Parathyroid adenoma (tissue), 2 donors: ENCODE measurements around the gene IFNLR1.
"Not testable (repeated sequence)": the region's sequence is repeated elsewhere in the genome, so short reads cannot be mapped to it uniquely, and the experiment has no call there.

Experiments
- H2AFZ ChIP-seq: fragments of 300-600 bp; sonication (generic); one replicate; pipeline ENCODE4 v1.7.0; 2017; ENCODE audit warnings: antibody characterized with exemption, mild to moderate bottlenecking
- H3K27ac ChIP-seq: fragments of 300-600 bp; sonication (generic); one replicate; pipeline ENCODE4 v1.7.0; 2017
- H3K27me3 ChIP-seq: fragments of 300-600 bp; sonication (generic); one replicate; pipeline ENCODE4 v1.7.0; 2017; ENCODE audit warnings: low read length; ENCODE audit not compliant: control insufficient read depth, insufficient read depth
- H3K36me3 ChIP-seq: fragments of 300-600 bp; sonication (generic); one replicate; pipeline ENCODE4 v1.7.0; 2017; ENCODE audit warnings: low read length; ENCODE audit not compliant: control insufficient read depth, insufficient read depth
- H3K4me1 ChIP-seq: fragments of 300-600 bp; sonication (generic); one replicate; pipeline ENCODE4 v1.7.0; 2017; ENCODE audit warnings: control low read depth
- H3K4me2 ChIP-seq: fragments of 300-600 bp; sonication (generic); one replicate; pipeline ENCODE4 v1.7.0; 2017; ENCODE audit warnings: low read length
- H3K4me3 ChIP-seq: fragments of 300-600 bp; sonication (generic); one replicate; pipeline ENCODE4 v1.7.0; 2017; ENCODE audit warnings: low read depth, low read length
- H3K79me2 ChIP-seq: fragments of 300-600 bp; sonication (generic); one replicate; pipeline ENCODE4 v1.7.0; 2017; ENCODE audit warnings: control low read depth
- H3K9ac ChIP-seq: fragments of 300-600 bp; sonication (generic); one replicate; pipeline ENCODE4 v1.7.0; 2017; ENCODE audit warnings: mild to moderate bottlenecking
- H3K9me3 ChIP-seq: fragments of 300-600 bp; sonication (generic); one replicate; pipeline ENCODE4 v1.7.0; 2017; ENCODE audit warnings: low read length; ENCODE audit not compliant: control insufficient read depth
- TF ChIP-seq, protein P1 (sequence below): fragments of 300-600 bp; sonication (generic); IDR thresholded peaks from one replicate; pipeline ENCODE4 v1.7.0; 2017; ENCODE audit warnings: antibody characterized with exemption, mild to moderate bottlenecking
- donor health status: primary hyperparathyroidism.

The IFNLR1 gene

DNA sequence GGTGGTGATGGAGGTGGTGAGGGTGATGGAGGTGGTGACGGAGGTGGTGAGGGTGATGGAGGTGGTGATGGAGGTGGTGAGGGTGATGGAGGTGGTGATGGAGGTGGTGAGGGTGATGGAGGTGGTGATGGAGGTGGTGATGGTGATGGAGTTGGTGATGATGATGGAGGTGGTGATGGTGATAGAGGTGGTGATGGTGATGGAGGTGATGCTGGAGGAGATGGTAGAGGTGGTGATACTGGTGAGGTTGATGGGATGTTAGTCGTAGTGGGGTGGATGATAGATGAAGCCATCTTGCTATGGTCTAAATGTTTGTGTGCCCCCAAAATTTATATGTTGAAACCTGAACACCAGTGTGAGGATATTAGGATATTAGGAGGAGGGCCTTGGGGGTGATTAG, 25.3 kb upstream of the IFNLR1 start:
- Histone ChIP-seq H3K27ac (no peak overlapping the region), H3K9ac (no peak overlapping the region), H3K4me3 (no peak overlapping the region), H3K27me3 (no peaks in the 10 kb centered on the region), H3K4me1 (no peaks in the 10 kb centered on the region), H3K4me2 (no peak overlapping the region), H3K79me2 (no peaks in the 10 kb centered on the region), H3K9me3 (no peaks in the 10 kb centered on the region), H2AFZ (no peak overlapping the region), H3K36me3 (no peaks in the 10 kb centered on the region)
- TF ChIP-seq, protein P1, sequence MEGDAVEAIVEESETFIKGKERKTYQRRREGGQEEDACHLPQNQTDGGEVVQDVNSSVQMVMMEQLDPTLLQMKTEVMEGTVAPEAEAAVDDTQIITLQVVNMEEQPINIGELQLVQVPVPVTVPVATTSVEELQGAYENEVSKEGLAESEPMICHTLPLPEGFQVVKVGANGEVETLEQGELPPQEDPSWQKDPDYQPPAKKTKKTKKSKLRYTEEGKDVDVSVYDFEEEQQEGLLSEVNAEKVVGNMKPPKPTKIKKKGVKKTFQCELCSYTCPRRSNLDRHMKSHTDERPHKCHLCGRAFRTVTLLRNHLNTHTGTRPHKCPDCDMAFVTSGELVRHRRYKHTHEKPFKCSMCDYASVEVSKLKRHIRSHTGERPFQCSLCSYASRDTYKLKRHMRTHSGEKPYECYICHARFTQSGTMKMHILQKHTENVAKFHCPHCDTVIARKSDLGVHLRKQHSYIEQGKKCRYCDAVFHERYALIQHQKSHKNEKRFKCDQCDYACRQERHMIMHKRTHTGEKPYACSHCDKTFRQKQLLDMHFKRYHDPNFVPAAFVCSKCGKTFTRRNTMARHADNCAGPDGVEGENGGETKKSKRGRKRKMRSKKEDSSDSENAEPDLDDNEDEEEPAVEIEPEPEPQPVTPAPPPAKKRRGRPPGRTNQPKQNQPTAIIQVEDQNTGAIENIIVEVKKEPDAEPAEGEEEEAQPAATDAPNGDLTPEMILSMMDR, result no peak

DNA sequence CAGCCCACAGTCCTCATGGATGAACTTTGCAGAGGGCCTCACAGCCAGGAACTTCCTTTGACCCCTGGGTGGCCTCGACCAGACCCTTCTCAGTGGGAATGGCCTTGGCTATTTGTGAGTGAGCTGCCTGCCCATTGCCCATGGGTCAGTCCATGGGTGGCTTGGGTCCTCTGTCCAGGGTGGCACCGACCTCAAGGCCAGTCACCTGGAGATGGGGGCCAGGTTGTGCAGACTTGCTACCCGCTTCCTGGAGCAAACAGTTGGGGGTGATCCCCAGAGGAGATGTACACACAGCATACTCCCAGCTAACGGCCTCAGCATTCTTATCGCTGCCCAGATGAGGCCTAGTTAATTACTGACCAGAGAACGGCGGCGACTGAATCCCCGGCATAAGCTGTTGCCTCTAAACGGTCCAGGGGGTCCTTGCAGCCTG, 23.1 kb upstream of the IFNLR1 start:
- H3K4me2 ChIP-seq, result no peak overlapping the region

DNA sequence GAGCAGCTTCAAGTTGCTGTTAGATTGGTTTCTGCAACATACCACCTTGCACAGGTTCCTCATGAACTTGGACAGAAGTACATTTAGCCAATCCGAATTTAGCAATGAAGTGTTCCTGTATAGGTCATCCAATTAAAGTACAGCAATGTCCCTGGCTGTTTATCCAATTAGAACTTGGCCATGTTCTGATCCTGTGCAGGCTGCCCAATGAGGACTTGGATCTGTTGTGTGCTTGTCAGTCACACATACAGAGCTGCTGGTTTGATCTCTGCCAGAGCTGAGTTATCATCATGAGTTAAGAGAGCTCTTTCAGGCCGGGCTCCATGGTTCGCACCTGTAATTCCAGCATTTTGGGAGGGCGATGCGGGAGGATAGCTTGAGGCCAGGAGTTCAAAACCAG, 22.0 kb upstream of the IFNLR1 start:
- Histone ChIP-seq H3K4me3 (no peak overlapping the region), H3K4me1 (no peaks in the 10 kb centered on the region), H3K36me3 (no peaks in the 10 kb centered on the region), H3K4me2 (no peak overlapping the region), H3K27me3 (no peaks in the 10 kb centered on the region), H3K9ac (no peak overlapping the region), H3K9me3 (no peaks in the 10 kb centered on the region), H3K79me2 (no peaks in the 10 kb centered on the region), H3K27ac (no peak overlapping the region), H2AFZ (no peak overlapping the region)
- TF ChIP-seq, protein P1, result no peak

More for the DNA sequence above, 23.1 kb upstream of the IFNLR1 start:
- H3K79me2 ChIP-seq, result no peaks in the 10 kb centered on the region
- H3K4me1 ChIP-seq, result no peaks in the 10 kb centered on the region
- no peaks in the 10 kb centered on the region for H3K9me3 ChIP-seq
- H2AFZ ChIP-seq, result no peak overlapping the region
- no peaks in the 10 kb centered on the region for H3K27me3 ChIP-seq
- no peak overlapping the region for H3K4me3 ChIP-seq
- no peaks in the 10 kb centered on the region for H3K36me3 ChIP-seq
- H3K9ac ChIP-seq, result no peak overlapping the region
- TF ChIP-seq, protein P1, result no peak
- no peak overlapping the region for H3K27ac ChIP-seq

DNA sequence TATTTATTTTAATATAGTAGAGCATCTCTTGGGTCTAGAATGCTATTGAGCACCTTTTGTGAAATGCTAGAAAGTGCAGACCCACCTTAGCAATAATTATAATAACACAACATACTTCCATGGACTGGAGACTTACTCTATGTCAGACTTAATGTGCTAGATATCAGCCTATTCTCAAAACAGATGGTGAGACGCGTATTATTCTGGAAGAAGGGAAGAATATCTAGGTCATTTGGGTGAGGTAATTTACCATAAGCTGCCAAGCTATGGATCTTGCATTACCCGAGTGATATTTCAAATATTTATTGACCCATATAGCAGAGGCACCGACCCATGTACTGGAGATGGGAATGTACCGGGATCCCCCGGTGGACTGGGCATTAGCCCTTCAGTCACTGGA, 20.6 kb upstream of the IFNLR1 start:
- no peak overlapping the region for H3K4me3 ChIP-seq

DNA sequence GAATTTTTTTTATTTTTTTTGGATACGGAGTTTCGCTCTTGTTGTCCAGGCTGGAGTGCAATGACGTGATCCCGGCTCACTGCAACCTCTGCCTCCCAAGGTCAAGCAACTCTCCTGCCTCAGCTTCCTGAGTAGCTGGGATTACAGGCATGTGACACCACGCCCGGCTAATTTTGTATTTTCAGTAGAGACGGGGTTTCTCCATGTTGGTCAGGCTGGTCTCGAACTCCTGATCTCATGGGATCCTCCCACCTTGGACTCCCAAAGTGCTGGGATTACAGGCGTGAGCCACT, 20.3 kb upstream of the IFNLR1 start:
- H3K4me1 ChIP-seq, H3K4me2 ChIP-seq, H3K4me3 ChIP-seq, H3K27me3 ChIP-seq, H2AFZ ChIP-seq, H3K27ac ChIP-seq, H3K9ac ChIP-seq, H3K9me3 ChIP-seq, H3K79me2 ChIP-seq, H3K36me3 ChIP-seq: not testable (repeated sequence)

More for the DNA sequence above, 20.6 kb upstream of the IFNLR1 start:
- Histone ChIP-seq H3K79me2 (no peaks in the 10 kb centered on the region), H3K27me3 (no peaks in the 10 kb centered on the region), H3K36me3 (no peaks in the 10 kb centered on the region), H3K9me3 (no peaks in the 10 kb centered on the region), H3K9ac (no peak overlapping the region), H3K27ac (no peak overlapping the region), H3K4me1 (no peaks in the 10 kb centered on the region), H2AFZ (no peak overlapping the region), H3K4me2 (no peak overlapping the region)
- TF ChIP-seq, protein P1, result no peak
